ENCODE results near the gene SLC4A1AP.
A peak's percentile ranks its signal among the peaks of the same experiment; 100 is the strongest.

The SLC4A1AP gene

DNA sequence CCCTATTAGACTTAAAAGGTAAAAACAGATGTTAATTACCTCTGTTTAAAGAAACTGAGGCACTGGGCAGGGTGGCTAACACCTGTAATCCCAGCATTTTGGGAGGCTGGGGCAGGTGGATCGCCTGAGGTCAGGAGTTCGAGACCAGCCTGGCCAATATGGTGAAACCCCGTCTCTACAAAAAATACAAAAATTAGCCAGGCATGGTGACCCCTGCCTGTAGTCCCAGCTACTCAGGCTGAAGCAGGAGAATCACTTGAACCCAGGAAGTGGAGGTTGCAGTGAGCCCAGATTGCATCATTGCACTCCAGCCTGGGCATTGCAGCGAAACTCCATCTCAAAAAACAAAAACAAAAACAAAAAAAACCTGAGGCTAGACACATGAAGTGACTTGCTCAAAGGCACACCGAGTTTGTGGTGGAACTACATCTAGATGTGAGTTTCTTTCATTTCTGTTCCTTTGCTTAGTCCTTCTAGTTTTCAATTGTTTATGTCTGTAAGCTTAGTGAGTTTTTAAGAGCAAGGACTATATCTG, 40.7 kb downstream of the SLC4A1AP start:
- DNase-seq: no peak

DNA sequence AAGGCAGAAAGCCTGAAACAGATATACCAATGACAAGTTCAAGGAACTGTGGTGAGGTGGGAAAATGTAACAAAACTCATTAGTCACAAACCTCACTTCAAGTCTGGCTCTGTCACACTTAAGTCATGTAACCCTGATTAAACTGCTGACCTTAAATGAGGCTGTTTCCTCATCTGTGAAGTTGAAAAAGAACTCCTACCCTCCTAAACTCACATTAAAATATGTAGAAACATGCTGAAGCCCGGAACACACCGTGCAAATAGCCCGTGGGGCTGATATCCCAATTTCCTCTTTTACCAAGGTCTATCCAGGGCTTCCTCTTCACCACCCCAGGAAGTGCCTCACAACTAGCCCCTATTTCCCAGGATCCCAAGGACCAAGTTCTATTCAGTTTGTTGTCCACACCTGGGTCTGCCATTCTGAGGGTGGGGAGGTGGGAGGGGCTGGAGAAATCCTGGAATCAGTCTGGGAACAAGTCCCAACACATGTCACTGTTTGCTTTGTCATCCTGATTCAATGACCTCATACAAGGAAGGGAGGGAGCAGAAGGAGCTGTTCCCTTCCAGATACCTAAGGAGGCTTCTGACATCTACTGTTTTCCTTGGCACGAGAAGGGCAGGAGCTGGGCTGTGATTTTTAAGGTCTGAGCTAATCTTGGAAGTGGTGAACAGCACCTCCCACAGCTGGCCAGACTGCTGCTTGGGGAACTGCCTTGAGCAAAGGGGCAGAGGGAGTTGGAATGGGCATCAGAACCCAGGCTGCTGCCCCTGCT, 42.3 kb downstream of the SLC4A1AP start:
- peak; percentile 88 for DNase-seq

DNA sequence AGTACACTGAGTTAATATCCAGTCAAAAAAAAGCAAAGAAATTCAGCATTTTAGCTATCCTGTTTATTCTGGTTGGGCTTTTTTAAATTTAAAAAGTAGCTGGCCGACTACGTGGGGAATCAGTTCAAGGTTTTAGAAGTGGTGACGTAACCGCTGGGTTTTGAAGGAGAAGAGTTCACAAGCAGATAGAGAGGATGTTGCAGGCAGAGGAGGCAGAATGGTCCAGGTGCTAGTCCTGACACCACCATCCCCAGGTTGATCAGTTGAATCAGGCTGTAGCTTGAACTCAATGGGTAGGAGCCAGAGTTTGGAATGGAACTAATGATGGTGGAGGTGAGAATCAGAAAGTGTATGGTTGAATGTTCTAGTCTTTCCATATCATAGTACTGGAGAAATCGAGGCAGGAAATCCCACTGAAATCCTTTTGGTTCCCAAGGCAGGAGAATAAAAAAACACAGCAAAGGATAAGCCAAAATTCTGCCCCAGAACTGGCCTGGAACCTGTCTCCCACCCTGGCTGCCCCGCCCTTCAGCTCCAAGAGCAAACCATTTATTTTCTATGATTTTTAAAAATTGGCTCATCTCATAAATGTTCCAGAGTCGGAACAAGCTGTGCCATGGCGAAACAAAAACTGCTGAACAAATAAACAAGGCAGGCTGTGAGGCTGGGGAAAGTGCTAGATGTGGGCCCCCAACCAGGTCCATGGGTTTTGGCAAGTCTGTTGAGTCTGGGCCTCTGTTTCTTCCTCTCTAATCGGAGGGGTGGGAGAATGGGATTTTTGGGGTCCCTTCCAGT, 44.0 kb downstream of the SLC4A1AP start:
- DNase-seq: no peak

DNA sequence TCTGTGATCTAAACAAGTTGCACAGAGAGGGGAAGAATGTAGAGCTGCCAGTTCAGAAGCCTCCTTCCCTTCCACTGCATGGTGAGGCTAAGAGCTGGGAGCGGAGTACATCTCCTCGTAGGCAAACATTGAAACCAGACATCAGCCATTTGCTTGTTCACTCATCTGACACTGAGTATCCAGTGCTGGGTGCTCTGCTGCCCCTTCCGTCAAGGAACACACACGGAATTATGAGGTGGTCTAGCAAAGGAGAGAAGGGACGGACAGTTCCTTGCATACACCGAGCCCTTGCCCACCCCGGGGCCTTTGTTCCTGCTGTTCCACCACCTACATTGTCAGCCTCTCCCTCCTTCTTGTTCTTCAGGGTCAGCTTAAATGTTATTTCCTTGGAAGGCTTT, 44.6 kb downstream of the SLC4A1AP start:
- no peak for DNase-seq

DNA sequence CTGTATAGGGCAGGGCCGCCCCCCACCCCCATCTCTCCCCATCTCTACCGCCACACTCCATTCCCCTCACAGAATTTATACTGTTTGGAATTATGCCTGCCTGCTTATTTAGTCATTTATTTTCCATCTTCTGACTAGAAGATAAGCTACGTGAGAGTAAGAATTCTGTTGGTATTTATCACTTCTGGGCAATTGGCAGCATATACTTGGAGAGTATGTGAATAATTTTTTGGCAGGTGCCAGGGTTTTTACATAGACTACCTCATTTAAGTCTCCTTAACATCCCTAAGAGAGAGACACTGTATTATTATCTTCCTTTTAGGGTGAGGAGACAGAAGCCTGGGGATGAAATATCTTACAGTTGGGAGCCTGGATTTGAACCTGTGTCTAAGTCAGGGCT, 45.0 kb downstream of the SLC4A1AP start:
- no peak for DNase-seq

DNA sequence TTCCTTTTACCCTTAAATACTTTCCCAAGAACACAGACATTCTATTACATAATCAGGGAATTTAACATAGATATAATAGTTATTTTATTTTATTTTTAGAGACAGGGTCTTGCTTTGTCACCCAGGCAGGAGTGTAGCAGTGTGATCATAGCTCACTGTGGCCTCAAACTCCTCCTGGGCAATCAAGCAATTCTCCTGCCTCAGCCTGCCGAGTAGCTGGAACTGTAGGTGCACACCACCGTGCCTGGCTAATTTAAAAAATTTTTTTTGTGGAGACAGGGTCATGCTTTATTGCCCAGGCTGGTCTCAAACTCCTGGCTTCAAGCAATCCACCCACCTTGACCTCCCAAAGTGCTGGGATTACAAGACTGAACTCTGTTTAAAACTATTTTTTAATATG, 45.6 kb downstream of the SLC4A1AP start:
- no peak for DNase-seq

DNA sequence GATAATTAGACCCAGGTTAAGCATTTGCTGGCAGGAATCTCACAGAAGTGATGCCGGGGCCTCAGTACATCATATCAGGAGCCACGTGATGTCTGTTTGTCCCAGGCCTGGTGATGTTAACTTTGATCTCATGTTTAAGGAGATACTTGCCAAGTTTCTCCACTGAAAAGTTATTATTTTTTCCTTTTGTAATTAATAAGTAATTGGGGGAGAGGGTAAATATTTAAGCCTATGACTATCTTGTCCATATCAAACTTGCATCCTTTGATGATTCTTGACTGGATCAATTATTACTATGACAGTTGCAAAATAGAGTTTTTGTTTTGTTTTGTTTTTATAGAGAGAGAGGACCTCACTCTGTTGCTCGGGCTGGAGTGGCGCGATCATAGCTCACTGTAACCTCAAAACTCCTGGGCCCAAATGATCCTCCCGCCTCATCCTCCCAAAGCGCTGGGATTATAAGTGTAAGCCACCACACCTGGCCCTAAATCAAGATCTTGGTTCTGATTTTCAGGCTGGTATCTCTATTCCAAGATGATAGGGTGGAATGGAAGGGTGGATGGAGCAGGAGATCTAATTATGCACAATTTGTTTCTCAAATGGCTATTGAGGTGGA, 46.4 kb downstream of the SLC4A1AP start:
- DNase-seq: no peak

DNA sequence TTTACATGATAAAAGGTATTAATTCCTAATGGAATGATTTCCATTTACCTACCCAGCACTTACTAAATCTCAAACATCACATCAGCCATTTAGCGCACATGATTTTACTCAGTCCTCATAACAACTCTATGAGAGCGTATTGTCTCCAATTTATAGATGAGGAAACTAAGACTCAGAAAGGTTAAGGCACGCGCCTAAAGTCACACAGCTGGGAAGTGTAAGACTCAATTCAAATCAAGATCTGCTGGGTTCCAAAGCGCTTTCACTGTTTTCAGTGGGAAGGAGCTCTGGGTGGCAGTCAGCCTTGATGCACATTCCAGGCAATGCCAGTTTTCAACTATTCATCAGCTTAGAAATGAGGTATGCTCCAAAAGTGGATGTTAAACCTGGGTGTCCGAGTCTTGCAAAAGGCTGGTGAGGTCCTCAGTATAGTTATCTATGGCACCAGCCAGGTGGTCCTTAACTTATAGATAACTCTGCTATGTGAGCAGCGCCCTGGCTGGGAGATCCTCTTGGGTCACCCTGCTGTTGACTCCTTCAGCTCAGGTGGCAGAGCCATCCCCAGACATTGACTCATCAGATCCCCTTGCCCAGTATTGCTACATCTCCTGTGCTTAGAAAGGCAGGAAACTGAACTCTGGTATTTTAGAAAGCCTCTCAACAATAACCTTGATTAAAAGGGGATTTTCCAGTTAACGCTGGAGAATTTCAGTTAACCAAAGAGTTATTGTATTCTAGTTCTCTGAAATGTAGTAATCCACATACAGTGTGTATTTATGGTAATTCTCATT, 47.1 kb downstream of the SLC4A1AP start:
- DNase-seq: no peak

DNA sequence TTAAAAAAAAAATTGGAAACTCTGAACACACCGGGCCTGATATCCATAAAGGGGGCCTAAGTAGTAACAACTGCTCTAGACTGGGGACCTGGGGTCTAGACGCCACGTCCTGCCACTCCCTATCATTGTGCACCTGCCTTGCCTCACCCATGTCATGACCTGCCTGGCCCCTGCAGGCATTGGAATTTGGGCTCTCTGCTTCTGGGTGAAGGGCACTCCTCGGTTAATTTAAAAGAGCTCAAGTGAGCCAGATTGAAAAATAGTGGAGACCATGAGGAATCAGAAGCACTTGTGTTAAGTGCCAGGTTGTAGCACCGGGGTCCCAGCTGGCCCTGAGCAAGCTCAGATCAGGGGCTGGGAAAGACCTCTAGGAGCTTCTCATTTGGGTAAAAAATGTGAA, 48.1 kb downstream of the SLC4A1AP start:
- DNase-seq: no peak

DNA sequence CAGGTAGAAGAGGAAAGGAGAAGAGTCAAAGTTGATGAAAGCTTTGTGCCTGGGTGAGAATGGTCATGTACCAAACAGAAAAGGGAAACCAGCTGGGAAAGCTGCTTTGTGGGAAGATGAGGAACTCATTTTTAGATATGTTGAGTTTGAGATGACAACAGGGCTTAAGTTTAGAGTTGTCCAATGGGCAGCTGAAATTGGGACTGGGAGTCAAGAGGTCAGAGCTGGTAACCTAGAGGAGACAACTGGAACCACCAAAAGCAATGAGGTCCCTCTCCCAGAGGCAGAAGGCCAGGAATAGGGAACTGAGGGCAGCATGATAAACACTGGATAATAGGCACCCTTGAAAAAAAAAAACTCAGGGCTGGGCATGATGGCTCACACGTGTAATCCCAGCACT, 48.8 kb downstream of the SLC4A1AP start:
- DNase-seq: no peak

DNA sequence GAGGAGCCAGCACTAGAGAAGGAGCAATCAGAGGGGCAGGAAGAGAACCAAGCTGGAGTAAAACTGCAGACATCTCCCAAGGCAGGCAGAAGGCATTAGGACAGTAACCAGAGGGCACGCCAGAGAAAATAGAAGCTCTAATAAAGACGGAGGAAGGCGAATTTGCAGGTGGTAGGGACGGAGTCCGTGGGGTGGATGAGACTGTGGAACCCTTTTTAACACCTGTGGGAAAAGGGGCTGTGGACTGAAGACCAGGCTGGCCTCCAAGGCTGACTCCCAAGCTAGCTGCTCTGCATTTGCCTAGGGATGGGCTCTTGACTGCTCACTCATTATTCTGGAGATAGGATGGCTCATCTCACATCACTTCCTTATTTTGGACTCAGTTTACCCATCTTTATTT, 49.5 kb downstream of the SLC4A1AP start:
- DNase-seq: no peak

DNA sequence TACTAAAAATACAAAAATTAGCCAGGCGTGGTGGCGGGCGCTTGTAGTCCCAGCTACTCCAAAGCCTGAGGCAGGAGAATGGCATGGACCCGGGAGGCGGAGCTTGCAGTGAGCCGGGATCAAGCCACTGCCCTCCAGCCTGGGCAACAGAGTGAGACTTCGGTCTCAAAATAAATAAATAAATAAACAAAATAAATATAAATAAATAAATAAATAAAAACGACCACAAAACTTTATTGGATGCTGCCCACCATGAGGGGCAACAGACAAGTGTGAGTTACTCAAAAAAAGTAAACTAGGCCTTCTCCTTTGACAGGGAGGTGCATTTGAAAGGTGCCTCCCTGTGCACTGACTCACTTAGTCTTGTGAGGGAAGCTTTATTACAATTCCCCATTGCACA, 50.4 kb downstream of the SLC4A1AP start:
- DNase-seq: no peak

DNA sequence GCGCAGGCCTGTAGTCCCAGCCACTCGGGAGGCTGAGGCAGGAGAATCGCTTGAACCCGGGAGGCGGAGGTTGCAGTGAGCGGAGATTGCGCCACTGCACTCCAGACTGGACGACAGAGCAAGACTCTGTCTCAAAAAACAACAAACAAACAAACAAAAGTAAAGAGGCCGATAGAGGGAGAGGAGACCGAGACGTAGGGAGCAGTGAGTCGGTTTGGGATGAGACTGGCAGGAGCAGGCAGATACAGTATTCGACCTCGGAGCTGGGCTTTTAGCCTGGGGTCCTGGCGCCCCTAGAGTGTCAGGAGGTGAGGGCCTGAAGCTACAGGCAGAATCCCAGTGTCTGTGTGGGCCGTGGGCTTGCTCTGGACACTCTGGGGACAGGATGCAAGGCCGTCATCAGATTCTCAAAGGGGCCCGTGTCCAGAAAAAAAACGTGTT, 51.2 kb downstream of the SLC4A1AP start:
- DNase-seq: no peak

DNA sequence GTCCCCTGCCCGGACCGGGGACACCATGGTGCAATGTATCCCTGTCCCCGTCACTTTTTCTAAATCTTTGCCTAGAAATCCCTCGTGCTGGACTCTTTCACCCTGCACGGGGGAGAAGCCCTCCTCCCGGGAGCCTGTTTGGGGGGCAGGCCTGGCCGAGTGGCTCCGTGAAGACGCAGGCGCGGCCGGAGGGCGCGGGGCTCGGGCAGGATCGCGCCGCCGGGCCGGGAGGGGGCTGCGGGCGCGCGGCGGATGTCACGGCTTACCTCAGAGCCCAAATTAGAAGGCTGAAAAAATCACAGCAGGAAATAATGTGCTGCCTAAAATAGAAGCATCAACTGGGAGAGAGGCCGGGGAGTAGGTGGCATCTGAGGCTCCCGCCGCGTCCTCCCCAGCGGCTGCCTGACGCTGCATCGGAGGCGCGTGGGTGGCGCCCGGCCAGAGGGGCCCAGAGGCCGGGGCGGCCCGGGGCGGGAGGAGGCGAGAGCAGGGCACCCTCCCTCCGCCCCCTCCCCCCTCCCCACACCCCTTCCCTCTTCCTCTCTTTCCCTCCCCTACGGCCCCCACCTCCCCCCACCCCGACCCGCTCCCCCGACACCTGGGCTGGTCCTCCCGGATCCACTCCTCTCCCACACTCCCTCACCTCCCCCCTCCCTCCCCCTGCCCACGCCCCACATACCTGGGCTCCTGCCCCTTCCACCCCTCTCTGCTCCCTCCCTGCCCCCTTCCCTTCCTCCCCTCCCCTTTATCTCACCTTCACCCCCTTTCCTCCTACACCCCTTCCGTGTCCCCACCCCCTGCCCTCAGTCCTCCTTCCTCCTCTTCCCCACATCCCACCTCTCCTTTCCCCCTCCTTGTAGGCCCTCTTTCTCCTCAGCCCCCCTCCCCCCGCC, 51.9 kb downstream of the SLC4A1AP start:
- DNase-seq: peak; percentile 42

DNA sequence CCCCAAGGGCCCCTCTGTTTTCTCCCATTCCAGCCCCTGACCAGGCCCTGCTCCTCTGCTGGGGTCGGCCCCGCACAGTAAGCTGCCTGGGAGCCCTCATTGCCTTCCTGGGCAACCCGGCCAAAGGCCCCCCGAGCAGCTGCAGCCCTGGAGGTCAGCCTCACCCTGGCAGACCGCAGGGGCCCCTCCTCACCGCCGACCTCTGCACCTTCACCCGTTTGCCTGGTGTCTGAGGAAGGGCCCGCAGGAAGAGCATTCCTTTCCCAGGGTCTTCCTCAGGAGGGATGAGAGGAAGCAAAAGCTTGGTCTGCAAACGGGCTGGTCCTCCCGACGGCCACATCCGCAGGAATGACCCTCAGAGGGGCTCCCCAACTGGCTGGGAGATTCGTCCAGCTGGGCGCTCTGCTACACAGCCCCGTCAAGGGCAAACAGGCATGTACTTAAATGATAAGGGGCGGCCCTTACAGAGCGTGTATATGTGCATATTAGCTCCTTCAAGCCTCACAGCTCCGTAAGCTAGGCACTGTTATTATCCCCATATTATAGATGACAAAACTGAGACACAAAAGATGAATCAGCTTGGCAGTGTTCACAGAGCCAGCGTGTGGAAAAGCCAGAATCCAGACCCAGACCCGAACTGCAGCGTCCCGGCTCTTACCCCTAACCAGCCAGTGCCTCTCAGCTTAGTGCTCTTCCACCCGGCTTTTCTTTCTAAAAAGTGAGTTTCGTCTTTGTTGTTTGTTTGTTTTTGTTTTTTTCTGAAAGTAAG, 52.8 kb downstream of the SLC4A1AP start:
- no peak for DNase-seq

DNA sequence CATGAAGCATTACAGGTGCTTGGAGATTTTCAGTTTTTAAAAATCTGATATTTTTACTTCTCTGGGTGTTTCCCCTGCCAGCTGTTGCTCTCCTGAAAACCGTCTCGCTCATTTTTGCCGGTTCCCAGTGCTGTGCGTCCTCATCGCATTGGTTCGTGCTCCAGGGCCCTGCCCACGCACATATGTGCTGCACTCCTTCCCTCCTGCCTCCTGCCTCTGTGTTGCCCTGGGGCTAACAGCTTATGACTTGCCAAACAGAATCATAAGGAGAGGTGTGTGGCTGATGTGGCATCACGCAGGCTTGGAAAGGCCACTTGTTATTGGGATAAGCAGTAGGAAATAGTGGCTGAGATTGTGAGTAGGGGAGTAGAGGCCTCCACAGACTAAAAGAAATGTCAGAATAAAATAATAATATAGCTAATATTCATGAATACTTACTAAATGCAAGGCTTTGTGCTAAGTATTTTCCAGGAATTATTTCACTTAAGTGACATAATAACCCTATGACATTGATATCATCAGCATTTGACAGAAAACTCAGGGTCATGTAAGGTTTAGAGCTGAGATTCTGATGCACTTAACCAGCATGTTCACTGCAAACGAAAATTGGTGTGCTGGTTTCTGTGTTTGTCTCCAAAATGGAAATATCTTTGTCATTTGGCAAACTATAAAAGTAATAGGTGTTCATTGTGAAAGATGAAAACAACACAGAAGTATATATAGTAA, 53.5 kb downstream of the SLC4A1AP start:
- DNase-seq: no peak

DNA sequence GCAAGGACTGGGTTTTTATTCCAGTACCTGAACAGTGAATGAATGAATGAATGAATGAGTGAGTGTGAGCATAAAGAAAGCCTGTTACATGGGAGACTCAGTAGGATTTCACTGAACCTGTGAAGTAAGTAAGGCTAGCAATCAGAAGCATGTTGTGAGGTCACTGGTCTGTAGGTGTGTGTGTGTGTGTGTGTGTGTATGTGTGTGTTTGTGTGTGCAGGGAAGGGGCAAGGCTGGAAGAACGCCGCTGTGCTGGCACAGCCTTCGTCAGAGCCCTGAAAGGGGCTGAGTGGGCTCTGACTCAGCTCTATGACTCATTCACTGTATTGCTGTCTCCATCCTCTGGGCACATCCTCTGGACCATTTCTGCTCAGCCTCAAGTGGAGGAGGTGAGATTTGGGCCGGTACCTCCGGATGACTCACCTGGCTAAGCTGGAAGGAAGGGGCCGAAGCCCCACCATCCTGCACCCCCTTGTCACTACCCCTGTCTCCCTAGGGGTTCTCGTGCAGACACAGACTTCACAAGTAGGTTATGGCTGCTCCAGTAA, 56.4 kb downstream of the SLC4A1AP start:
- DNase-seq: peak; percentile 96

DNA sequence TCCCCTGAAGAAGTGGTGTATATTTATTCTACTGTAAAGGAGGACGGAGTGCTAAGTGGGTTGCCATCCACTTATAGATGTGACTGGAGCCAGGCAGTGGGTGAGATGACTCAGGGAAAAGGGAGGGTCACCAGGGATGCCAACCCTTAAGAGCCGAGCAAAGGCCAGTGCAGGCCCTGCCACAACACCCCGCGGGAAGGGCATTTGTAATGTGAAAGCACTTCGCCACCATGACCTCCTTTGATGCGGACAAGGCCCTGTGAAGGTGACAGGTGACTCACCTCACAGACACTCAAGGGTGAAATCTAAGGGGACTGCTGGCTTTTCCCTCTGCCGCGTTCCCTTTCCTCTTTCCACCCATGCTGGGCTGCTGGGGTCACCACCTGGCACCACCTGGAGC, 57.6 kb downstream of the SLC4A1AP start:
- no peak for DNase-seq

DNA sequence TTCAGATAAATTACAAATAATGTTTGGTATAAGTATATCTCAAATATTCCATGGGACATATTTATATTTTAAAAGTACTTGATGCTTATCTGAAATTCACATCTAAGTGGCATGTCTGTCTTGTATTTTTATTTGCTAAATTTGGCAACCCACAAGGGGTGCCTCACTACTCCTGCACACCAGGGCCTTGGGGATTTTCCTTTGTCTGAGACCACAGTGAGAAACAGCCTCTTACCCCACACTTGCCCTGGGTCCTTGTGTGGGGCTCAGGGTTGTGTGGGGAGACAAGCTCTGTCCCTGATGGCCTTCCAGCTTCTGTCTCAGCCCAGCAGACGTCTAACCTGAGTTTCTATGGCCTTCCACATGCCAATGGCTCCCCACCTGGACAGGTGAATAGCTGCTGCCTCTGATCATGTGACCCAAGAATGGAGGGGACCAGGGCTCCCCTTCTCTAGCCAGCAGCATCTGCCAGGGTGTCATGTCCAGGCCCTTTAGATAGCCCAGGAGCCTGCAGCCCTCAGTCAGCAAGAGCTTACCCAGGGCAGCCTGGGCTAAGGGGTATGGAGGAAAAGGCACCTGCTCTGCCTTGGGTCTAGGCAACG, 58.3 kb downstream of the SLC4A1AP start:
- no peak for DNase-seq

Measured in HCEC 1CT (cell line).